ENCODE data around the gene LYRM4.

DNA sequence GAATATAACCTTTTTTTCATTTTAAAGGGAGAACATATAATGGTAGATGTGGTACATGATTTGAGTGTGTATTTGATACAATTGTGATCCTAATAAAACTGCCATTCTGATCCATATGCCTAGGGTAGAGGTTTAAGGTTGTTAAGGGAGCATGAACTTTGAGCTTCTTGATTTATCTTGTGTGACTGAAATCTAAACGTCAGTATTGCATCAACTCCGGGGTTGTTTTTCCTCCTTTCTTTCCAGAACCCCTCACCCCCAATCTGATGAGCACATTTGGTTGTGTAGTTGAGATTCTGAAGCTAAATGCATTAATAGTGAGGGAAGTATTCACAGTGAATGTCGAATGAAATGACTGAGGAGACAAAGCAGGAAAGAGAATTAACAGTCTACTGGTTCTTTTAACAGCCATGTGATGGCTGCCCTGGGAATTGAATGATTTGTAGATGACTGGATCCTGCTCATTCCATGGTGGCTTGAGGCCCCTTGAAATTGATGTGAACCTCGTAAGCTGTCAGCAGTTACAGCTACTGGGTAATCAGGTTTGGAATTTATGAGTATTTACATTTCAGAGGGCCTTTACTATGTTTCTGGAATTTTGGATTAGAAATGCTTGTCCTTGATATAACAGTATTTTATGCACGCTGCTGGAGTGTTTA lies 45.3 kb upstream of the LYRM4 start:
- TF ChIP-seq, protein P1, sequence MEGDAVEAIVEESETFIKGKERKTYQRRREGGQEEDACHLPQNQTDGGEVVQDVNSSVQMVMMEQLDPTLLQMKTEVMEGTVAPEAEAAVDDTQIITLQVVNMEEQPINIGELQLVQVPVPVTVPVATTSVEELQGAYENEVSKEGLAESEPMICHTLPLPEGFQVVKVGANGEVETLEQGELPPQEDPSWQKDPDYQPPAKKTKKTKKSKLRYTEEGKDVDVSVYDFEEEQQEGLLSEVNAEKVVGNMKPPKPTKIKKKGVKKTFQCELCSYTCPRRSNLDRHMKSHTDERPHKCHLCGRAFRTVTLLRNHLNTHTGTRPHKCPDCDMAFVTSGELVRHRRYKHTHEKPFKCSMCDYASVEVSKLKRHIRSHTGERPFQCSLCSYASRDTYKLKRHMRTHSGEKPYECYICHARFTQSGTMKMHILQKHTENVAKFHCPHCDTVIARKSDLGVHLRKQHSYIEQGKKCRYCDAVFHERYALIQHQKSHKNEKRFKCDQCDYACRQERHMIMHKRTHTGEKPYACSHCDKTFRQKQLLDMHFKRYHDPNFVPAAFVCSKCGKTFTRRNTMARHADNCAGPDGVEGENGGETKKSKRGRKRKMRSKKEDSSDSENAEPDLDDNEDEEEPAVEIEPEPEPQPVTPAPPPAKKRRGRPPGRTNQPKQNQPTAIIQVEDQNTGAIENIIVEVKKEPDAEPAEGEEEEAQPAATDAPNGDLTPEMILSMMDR (IDR thresholded peaks at IDR 0.05) = no peak
- TF ChIP-seq POLR2A (IDR thresholded peaks at IDR 0.05) (no peak), POLR2AphosphoS5 (IDR thresholded peaks at IDR 0.05; ENCODE audit: insufficient read depth in 1 of 2, low read depth in 1 of 2) (no peak)
